Activated CD8-positive, alpha-beta memory T cell treated with anti-CD3 and anti-CD28 coated beads, Interleukin-2, amount 50 U/mL, for 4 hours (primary cell): ENCODE data around the gene MAU2.

Source experiments
- DNase-seq: peaks from one replicate; pipeline ENCODE4 v3.0.0-alpha.2; 2020

Gene MAU2

GRCh38 chr19:19308373-19308772 lies 12.3 kb upstream of the MAU2 start:
- DNase-seq = no peak

- DNase-seq = no peak
Measured at GRCh38 chr19:19315444-19315843, 5.2 kb upstream of the MAU2 start.

- DNase-seq = no peak
Measured at GRCh38 chr19:19316082-19316481, 4.5 kb upstream of the MAU2 start.

GRCh38 chr19:19319732-19320360 lies 783 bp upstream of the MAU2 start:
- no peak for DNase-seq

GRCh38 chr19:19321141-19321577 lies 530 bp downstream of the MAU2 start:
- DNase-seq = no peak

GRCh38 chr19:19324059-19324770 lies 3.6 kb downstream of the MAU2 start:
- no peak for DNase-seq

- DNase-seq = no peak
Measured at GRCh38 chr19:19327672-19328071, 7.0 kb downstream of the MAU2 start.

- DNase-seq = no peak
Measured at GRCh38 chr19:19329126-19329525, 8.5 kb downstream of the MAU2 start.

- DNase-seq = no peak
Measured at GRCh38 chr19:19334063-19334988, 13.7 kb downstream of the MAU2 start.

GRCh38 chr19:19334989-19335344 lies 14.3 kb downstream of the MAU2 start:
- no peak for DNase-seq

- no peak for DNase-seq
Measured at GRCh38 chr19:19335408-19336158, 15.0 kb downstream of the MAU2 start.

GRCh38 chr19:19336597-19336996 lies 16.0 kb downstream of the MAU2 start:
- no peak for DNase-seq

GRCh38 chr19:19337120-19337519 lies 16.5 kb downstream of the MAU2 start:
- no peak for DNase-seq

GRCh38 chr19:19338082-19338481 lies 17.5 kb downstream of the MAU2 start:
- DNase-seq = no peak

GRCh38 chr19:19341026-19341425 lies 20.4 kb downstream of the MAU2 start:
- no peak for DNase-seq

- no peak for DNase-seq
Measured at GRCh38 chr19:19342086-19343015, 21.7 kb downstream of the MAU2 start.

GRCh38 chr19:19343016-19343362 lies 22.4 kb downstream of the MAU2 start:
- no peak for DNase-seq

GRCh38 chr19:19343762-19344161 lies 23.1 kb downstream of the MAU2 start:
- no peak for DNase-seq

- no peak for DNase-seq
Measured at GRCh38 chr19:19345232-19345631, 24.6 kb downstream of the MAU2 start.

GRCh38 chr19:19345970-19346369 lies 25.3 kb downstream of the MAU2 start:
- no peak for DNase-seq

GRCh38 chr19:19347401-19348110 lies 26.9 kb downstream of the MAU2 start:
- no peak for DNase-seq
